Activated B cell treated with CpG ODN at 0.5 μM for 24 hours (primary cell): ENCODE results near the gene NRXN3. TPM values are rescaled to one million over a fixed set of nuclear protein-coding genes. Genes with fewer than 3 reads are reported as not detected.

Experiments used
- ATAC-seq: fragments of 200-7000 bp; cut with Tn5 transposase; one replicate; pipeline ENCODE4 v1.10.0; 2021; ENCODE audit warnings: low read depth, mild to moderate bottlenecking, moderate library complexity
- CTCF ChIA-PET: fragments of 350-600 bp; sonication (Branson Sonifier 250); formaldehyde crosslinking; loops from one replicate; lab custom pipeline; 2021; ENCODE audit warnings: antibody characterized with exemption; lab: Charles Lee
- POLR2A ChIA-PET: fragments of 350-600 bp; sonication (Branson Sonifier 250); formaldehyde crosslinking; loops from one replicate; lab custom pipeline; 2021; ENCODE audit warnings: antibody characterized with exemption; lab: Charles Lee
- DNase-seq: peaks from one replicate; pipeline ENCODE4 v3.0.0; 2022
- H3K27ac Mint-ChIP-seq: one replicate; pipeline ENCODE4 v1.8.0; 2020; ENCODE audit warnings: mixed read lengths
- H3K27me3 Mint-ChIP-seq: one replicate; pipeline ENCODE4 v1.8.0; 2021; ENCODE audit warnings: mixed read lengths
- H3K36me3 Mint-ChIP-seq: one replicate; pipeline ENCODE4 v1.8.0; 2021; ENCODE audit warnings: low read depth, mixed read lengths
- H3K4me1 Mint-ChIP-seq: one replicate; pipeline ENCODE4 v1.8.0; 2021; ENCODE audit warnings: mixed read lengths
- H3K4me3 Mint-ChIP-seq: one replicate; pipeline ENCODE4 v1.8.0; 2020; ENCODE audit warnings: mild to moderate bottlenecking, mixed read lengths
- H3K9me3 Mint-ChIP-seq: one replicate; pipeline ENCODE4 v1.8.0; 2020; ENCODE audit warnings: mixed read lengths
- CTCF ChIP-seq: fragments of 200-600 bp; IDR thresholded peaks from one replicate; pipeline ENCODE4 v1.8.0; 2022; ENCODE audit warnings: antibody characterized with exemption, mild to moderate bottlenecking
- intact Hi-C: fragments of 100-400 bp; cut with micrococcal nuclease; formaldehyde crosslinking; loops from one replicate; pipeline ENCODE4 v1.15.1; 2024
- total RNA-seq: library from RNA; stranded (reverse); gene quantifications from 2 replicates; pipeline ENCODE4 v1.2.3, GENCODE V29; 2022

NRXN3 gene
- total RNA-seq, 1 donor from 2014 or later: not detected

- no peak overlapping the region for H3K4me3 Mint-ChIP-seq
- intact Hi-C loops: loop anchor here (5.0 to 10.0 kb wide), 2 partner anchors 1291 to 1443 kb away; no protein-coding TSS in a partner anchor
Observed at GRCh38 chr14:78595797-78596196, 425.6 kb downstream of the NRXN3 start.

GRCh38 chr14:78598046-78598920 is 428.1 kb downstream of the NRXN3 start:
- H3K27ac Mint-ChIP-seq: no peak overlapping the region
- POLR2A ChIA-PET: no interaction called here

More at GRCh38 chr14:78595797-78596196, 425.6 kb downstream of the NRXN3 start:
- CTCF ChIA-PET: no interaction called here
- H3K4me1 Mint-ChIP-seq: no peaks in the 10 kb centered on the region
- DNase-seq (no peak), ATAC-seq (no peak)
- POLR2A ChIA-PET: no interaction called here
- no peaks in the 10 kb centered on the region for H3K9me3 Mint-ChIP-seq
- H3K27me3 Mint-ChIP-seq: peaks cover 5% of the 10 kb centered on the region
- H3K27ac Mint-ChIP-seq: no peak overlapping the region
- TF ChIP-seq CTCF: no peak
- H3K36me3 Mint-ChIP-seq: no peaks in the 10 kb centered on the region

GRCh38 chr14:78605025-78605762 is 435.0 kb downstream of the NRXN3 start:
- Mint-ChIP-seq H3K4me3 (no peak overlapping the region), H3K27ac (no peak overlapping the region), H3K9me3 (no peaks in the 10 kb centered on the region), H3K27me3 (no peaks in the 10 kb centered on the region), H3K4me1 (no peaks in the 10 kb centered on the region), H3K36me3 (no peaks in the 10 kb centered on the region)
- intact Hi-C loops: no loop called here
- ATAC-seq: no peak
- TF ChIP-seq CTCF: no peak
- DNase-seq: no peak
- CTCF ChIA-PET: no interaction called here
- POLR2A ChIA-PET: no interaction called here

More at GRCh38 chr14:78598046-78598920, 428.1 kb downstream of the NRXN3 start:
- peak; percentile 43 for TF ChIP-seq CTCF
- Mint-ChIP-seq H3K4me1 (no peaks in the 10 kb centered on the region), H3K9me3 (no peaks in the 10 kb centered on the region), H3K4me3 (no peak overlapping the region), H3K36me3 (no peaks in the 10 kb centered on the region), H3K27me3 (peaks cover 1% of the 10 kb centered on the region)
- CTCF ChIA-PET: interaction anchor here (1.3 to 2.0 kb wide), 5 partner anchors 18 to 737 kb away, joined by 4 to 10 read pairs (median 5); no protein-coding TSS in a partner anchor
- DNase-seq (peak; percentile 16), ATAC-seq (peak; percentile 52)
- intact Hi-C loops: loop anchor here (5.0 to 10.0 kb wide), 2 partner anchors 1293 to 1446 kb away; no protein-coding TSS in a partner anchor

- TF ChIP-seq CTCF: no peak
Observed at GRCh38 chr14:78605897-78606500, 435.8 kb downstream of the NRXN3 start.

More at GRCh38 chr14:78605897-78606500, 435.8 kb downstream of the NRXN3 start:
- H3K27me3 Mint-ChIP-seq: no peaks in the 10 kb centered on the region
- no peak overlapping the region for H3K4me3 Mint-ChIP-seq
- ChIA-PET POLR2A (no interaction called here), CTCF (no interaction called here)
- no peaks in the 10 kb centered on the region for H3K9me3 Mint-ChIP-seq
- DNase-seq (no peak), ATAC-seq (no peak)
- no peaks in the 10 kb centered on the region for H3K4me1 Mint-ChIP-seq
- H3K36me3 Mint-ChIP-seq: no peaks in the 10 kb centered on the region
- H3K27ac Mint-ChIP-seq: no peak overlapping the region
- intact Hi-C loops: no loop called here
